Effector CD4-positive, alpha-beta T cell (primary cell): Measurements from ENCODE around the gene CLTCL1.

Source experiments
- DNase-seq: peaks from one replicate; pipeline ENCODE4 v3.0.0-alpha.2; 2020

CLTCL1 gene

GRCh38 chr22:19147195-19147780, 144.2 kb downstream of the CLTCL1 start:
- DNase-seq, result no peak

DNA sequence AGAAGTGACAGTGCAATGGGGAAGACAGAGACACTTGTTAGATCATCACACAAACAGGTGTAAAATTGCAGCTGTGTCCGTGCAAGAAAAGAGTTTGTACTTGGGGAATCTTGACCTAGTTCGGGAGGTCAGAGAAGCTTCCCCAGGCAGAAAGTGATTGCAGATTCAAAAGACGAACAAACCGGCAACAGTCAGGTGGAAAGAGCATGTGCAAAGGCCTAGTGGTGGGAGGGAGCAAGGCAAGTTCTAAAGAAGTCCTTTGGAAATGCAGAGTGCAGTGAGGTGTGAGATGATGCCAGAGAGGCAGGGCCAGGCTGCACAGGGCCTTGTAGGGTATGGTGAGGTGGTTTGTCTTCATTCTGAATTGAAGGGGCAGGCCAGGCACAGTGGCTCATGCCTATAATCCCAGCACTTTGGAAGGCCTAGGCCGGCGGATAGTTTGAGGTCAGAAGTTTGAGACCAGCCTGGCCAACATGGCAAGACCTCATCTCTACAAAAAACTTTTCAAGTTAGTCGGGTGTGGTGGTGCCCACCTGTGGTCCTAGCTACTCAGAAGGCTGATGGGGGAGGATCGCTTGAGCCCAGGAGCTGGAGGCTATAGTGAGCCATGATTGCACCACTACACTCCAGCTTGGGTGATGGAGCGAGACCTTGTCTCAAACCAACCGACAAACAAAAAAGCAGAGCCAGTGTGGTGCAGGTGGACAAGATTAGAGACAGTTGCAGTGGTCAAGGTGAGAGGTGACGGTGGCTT, 145.1 kb downstream of the CLTCL1 start:
- DNase-seq, result no peak

- DNase-seq, result no peak
Measured at GRCh38 chr22:19143967-19144400, 147.5 kb downstream of the CLTCL1 start.

- no peak for DNase-seq
Measured at GRCh38 chr22:19143212-19143611, 148.3 kb downstream of the CLTCL1 start.

DNA sequence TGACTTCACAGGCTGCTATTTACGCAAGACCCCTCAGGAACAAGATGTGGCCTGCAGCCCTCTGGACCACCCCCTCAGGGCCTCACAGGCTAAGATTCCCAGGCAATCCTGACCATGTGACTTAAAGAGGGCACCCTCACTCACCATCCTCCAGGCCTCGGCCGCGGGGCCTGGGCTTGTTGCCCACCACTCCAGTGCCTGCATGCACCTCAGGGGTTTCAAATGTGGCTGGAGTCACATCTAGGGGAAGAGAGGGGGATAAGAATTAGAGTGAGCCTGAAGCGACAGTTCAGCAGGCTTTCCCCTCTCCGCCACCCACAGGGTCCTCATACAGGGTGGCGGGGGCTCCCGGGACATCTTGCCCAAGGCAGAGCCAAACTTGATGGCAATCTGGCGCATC, 149.1 kb downstream of the CLTCL1 start:
- DNase-seq, result no peak

DNA sequence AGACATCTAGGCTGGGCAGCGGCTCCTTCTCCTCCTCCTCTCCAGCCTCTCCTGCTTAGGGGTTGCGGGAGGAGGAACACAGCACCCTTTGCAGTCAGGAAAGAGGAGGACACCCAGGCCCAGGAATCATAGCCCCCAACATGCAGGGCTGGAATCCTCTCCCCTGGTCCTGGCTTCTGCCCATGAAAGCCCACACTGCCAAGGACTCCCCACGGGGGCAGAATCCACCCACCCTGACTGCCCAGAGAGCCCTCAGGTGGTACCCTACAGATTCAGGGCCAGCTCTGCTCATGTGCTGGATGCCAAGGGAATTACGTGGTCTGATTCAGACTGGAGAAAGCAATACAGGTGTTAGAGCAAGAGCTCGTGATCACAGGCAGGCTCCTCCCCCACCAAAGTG, 151.5 kb downstream of the CLTCL1 start:
- no peak for DNase-seq

- no peak for DNase-seq
Measured at GRCh38 chr22:19139001-19139356, 152.5 kb downstream of the CLTCL1 start.

- DNase-seq, result no peak
Measured at GRCh38 chr22:19138217-19139000, 153.1 kb downstream of the CLTCL1 start.

DNA sequence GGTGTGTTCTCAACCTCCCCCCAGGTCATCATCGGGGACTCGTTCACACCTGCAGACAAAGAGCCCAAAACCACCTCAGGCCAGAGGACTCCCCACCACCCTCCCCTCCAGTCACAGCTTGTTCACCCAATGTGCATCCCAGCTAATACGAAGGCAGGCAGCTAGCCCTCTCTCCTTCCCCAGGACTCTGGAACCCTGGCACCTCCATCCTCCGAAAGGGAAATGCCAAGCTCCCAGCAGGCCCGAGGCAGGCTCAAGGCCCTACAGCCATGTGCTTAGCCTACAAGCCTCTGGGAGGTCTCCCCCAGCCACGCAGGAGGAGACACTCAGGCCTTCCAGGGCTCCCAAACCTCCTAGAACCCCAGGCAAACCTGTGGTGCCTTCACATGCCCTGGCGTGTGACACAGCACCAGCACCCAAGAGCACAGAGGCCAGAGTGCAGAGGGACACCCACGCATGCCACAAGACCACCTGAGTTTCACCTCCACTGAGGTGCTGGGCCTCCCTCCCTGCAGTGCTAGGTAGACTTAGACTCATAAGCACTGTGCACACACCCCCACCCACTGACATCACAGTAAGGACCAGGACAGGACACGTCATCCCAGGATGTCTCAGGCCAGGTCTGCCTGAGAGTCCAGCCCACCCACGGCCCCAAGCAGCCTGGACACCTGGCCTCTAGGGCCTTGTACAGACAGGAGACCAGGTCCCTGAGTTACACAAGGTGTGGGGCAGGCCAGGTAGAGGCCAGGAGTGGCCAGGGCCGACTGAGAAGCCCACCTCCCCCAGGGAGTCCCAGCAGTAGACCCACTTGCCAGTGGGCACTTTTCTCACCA, 153.9 kb downstream of the CLTCL1 start:
- DNase-seq, result no peak

GRCh38 chr22:19136915-19137314, 154.6 kb downstream of the CLTCL1 start:
- no peak for DNase-seq

DNA sequence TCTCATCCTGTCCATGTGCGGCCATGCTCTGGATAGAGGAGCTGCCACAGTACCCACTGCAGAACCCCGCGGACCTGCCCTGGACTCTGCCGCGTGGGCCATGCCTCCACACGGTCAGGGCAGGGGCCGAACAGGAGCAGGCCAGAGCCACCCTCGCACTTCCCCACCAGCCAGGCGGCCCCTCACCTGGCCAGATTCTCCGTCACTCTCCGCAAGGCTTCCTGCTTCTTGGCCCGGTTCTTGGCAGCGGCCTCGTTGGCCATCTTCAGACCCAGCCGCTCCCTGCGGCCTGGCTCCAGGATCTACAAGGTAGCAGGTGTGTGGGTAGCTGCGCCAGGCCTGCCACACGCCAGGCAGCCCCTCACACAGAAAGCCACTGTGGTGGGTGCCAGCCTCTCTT, 156.6 kb downstream of the CLTCL1 start:
- DNase-seq, result no peak

- DNase-seq, result no peak
Measured at GRCh38 chr22:19134176-19134831, 157.2 kb downstream of the CLTCL1 start.

GRCh38 chr22:19133561-19133960, 158.0 kb downstream of the CLTCL1 start:
- no peak for DNase-seq

GRCh38 chr22:19132693-19133400, 158.7 kb downstream of the CLTCL1 start:
- no peak for DNase-seq

DNA sequence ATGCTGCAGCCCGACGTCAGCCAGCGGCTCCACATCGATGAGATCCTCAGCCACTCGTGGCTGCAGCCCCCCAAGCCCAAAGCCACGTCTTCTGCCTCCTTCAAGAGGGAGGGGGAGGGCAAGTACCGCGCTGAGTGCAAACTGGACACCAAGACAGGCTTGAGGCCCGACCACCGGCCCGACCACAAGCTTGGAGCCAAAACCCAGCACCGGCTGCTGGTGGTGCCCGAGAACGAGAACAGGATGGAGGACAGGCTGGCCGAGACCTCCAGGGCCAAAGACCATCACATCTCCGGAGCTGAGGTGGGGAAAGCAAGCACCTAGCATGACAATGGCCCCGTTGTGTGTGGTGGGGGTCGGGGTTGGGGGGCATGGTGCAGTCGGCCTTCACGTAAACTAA, 159.4 kb downstream of the CLTCL1 start:
- no peak for DNase-seq

GRCh38 chr22:19131685-19132015, 159.9 kb downstream of the CLTCL1 start:
- DNase-seq, result no peak

DNA sequence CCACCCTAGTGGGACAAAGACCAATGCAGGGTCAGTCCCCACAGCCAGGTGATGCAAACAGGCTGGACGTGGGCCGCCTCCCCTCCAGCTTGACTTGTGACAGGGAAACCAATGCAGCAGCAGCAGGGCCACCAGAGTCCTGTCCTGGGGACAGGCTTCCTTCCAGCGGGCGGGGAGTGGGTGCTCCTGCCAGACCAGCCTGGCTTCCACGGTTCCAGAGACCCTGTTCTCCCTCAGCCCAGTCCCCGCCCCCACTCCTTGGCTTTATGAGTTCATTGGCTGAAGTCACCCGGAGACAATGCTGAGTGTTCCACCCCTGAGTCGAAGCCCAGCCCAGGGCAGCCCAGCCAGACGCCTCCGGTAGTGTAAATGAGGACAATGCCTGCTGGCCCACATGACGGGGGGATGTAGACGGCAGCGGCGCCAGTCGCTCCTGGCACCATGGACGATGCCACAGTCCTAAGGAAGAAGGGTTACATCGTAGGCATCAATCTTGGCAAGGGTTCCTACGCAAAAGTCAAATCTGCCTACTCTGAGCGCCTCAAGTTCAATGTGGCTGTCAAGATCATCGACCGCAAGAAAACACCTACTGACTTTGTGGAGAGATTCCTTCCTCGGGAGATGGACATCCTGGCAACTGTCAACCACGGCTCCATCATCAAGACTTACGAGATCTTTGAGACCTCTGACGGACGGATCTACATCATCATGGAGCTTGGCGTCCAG, 160.4 kb downstream of the CLTCL1 start, which contains the start of gene TSSK2:
TSSK2 (plus strand) TSS at position 350 of the 726 bp plus-strand sequence; CDS start at position 442, 92 bp downstream.
- no peak for DNase-seq

DNA sequence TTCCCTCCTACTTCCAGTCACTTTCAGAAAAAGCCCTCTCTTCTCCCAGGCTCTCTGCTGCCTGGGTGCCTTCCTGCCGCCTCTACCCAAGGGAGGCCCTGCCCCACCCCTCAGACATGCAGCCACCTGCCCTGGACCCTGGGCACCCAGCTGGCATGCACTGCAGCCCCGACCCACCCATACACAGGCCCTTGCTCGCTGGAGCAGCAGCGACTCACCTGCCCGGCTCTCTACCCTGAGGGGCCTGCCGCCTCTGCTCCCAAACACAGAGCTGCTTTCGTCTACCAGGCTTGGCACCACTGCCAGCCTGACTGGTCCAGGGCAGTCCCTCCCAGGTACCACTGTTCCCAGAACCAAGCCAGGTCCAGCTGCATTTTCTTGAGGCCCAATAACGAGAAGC, 161.6 kb downstream of the CLTCL1 start:
- DNase-seq, result no peak
